GM21619 (cell line): ENCODE measurements around the gene ARHGAP29.
"Not testable (repeated sequence)": the region's sequence is repeated elsewhere in the genome, so short reads cannot be mapped to it uniquely, and the experiment has no call there.

Experiments
- ATAC-seq: cut with Tn5 transposase; IDR thresholded peaks from one replicate; pipeline ENCODE4 v1.9.1; 2021; ENCODE audit not compliant: unreplicated experiment

ARHGAP29 gene

DNA sequence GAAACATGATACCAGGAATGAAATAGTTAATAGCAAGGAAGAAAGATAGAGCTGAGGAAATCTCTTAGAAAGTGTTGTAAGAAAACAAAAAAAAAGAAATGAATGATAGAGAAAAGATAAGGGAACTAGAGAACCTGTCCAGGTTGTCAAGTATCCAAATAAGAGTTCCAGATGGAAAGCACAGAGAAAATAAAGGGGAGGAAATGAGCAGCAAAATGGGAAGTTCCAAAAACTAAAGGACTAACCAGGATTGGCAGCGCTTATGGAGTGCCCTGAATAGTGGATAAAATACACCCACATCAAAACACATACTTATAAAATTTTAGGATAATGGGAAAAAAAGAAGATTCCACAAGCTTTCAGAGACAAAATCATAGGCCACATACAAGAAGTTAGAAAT lies 55.2 kb downstream of the ARHGAP29 start:
- ATAC-seq, result no peak

GRCh38 chr1:94180650-94181049 lies 56.7 kb downstream of the ARHGAP29 start:
- no peak for ATAC-seq

- ATAC-seq, result no peak
Observed at GRCh38 chr1:94178901-94179300, 58.5 kb downstream of the ARHGAP29 start.

- ATAC-seq, result no peak
Observed at GRCh38 chr1:94169126-94169525, 68.3 kb downstream of the ARHGAP29 start.

DNA sequence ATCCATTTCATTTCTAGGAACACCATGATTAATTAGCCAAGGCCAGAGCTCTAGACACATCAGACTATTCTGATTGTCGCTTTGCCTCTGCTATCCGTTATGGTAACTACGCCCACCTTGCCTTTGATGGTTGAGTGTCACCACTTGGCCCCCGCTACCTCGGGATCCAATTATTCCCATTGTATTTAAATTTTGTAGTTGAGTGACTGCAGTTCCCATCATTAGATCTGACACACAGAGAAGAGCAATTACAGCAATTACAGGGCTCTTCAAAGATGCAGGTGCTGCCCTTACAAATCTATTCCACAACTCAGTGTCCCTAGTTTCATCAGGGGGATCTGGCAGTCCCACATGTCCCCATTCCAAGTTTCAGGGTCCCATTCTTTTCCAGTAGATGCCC lies 71.5 kb downstream of the ARHGAP29 start:
- ATAC-seq, result no peak

- ATAC-seq, result not testable (repeated sequence)
Observed at GRCh38 chr1:94164885-94165284, 72.5 kb downstream of the ARHGAP29 start.

- not testable (repeated sequence) for ATAC-seq
Observed at GRCh38 chr1:94164121-94164520, 73.3 kb downstream of the ARHGAP29 start.

GRCh38 chr1:94163249-94163648 lies 74.1 kb downstream of the ARHGAP29 start:
- not testable (repeated sequence) for ATAC-seq

DNA sequence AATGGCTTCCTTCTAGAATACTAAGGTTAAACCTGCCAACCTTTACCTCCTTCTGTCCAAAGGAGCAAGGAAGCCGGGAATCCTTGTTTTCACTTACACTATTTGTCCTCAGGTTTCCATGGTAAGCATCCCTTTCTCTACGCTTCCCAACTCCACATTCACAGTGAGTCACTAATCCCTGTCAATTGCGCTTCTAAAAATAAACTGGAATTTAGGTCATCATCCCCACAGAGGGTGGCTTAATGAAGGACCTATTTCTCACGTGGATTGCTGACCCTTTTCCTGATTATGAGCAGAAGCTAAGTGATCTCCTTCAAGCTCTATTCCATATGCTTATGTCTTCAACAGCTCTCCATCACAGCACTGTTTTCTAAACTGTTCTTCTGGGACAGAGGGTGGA lies 76.6 kb downstream of the ARHGAP29 start:
- ATAC-seq, result no peak

GRCh38 chr1:94156096-94156625 lies 81.2 kb downstream of the ARHGAP29 start:
- ATAC-seq, result no peak

GRCh38 chr1:94154989-94155388 lies 82.4 kb downstream of the ARHGAP29 start:
- ATAC-seq, result no peak

DNA sequence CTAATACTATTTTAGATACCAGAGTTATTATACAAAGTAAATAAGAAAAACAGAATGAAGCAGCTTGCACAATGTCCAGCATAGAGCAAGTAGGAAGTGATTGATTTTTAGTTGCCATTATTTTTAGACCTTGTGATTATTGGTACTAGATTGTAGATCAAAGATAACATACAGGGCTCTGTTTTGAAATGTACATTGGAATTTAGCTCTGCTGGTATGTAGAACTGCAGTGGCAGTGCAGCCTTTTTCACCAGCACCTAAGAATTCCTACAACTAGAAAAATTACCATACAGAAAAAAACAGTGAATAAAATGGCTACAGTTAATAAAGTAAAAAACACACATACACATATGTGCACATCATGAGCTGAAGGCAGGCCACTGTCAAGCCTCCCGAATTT lies 84.3 kb downstream of the ARHGAP29 start:
- no peak for ATAC-seq

DNA sequence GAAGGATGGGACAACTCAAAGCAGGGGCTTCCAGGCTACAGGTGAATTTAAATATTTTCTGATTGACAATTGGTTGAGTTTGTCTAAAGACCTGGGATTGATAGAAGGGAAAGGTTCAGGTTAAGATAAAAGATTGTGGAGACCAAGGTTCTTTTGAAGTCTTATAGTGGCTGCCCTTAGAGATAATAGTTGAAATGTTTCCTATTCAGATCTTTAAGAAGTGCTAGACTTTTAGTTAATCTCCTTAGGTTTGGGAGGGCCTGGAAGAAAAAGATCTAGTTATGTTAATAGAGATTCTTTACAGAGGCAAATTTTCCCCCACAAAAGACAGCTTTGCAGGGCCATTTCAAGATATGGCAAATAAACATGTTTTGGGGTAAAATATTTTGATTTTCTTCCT lies 88.2 kb downstream of the ARHGAP29 start:
- not testable (repeated sequence) for ATAC-seq

DNA sequence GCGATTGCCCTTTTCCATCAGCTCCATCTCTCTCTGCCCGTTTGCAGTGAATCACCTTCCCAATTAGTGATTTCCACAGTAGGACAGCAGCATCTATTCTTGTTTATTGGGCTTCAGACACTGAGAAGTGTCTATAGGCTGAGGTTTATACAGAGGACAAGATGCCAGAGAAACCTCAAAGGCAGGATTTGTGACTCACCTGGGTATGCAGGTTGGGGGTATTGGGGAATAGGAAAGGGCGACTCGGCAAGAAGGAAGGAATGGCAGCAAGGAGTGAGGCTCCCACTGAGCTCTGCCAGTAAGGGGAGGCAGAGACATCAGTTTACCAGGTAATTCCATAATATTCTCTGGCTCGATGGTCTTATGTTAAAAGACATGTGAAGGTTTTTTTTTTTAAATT lies 91.1 kb downstream of the ARHGAP29 start:
- ATAC-seq, result no peak

DNA sequence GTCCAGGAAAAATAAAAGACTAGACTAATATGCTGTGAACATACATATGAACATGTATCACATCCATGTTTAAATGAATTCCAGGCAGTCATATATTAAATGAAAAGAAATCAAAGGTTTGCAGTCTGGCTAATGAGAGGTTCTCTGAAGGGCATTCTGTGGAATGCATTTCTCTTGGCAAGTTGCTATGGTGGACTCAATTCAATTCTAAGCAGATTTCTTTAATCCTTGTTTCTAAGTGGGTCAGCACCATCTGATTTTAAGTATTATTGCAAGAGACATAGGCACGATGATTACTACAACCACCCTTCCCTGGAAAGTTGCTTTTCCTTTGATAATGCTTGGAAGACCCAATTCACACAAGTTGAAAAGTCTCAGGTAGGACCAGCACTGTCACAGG lies 92.5 kb downstream of the ARHGAP29 start:
- no peak for ATAC-seq

DNA sequence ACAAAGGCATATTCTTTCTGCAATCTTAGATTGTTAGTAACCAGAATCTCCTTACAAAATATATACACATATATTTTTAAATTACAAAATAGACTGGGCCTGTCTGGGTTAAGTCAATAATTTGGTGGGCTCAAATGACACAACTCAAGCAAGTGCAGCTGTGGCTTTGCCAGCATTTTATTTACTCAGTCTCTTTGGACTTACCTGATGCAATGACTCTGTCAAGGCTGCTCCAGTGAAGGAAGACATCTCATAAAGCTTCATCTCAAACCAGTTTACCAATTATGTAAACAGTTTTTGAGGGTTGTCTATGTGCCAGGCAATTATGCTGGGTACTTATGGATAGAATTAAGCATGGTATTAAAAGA lies 93.6 kb downstream of the ARHGAP29 start:
- no peak for ATAC-seq

DNA sequence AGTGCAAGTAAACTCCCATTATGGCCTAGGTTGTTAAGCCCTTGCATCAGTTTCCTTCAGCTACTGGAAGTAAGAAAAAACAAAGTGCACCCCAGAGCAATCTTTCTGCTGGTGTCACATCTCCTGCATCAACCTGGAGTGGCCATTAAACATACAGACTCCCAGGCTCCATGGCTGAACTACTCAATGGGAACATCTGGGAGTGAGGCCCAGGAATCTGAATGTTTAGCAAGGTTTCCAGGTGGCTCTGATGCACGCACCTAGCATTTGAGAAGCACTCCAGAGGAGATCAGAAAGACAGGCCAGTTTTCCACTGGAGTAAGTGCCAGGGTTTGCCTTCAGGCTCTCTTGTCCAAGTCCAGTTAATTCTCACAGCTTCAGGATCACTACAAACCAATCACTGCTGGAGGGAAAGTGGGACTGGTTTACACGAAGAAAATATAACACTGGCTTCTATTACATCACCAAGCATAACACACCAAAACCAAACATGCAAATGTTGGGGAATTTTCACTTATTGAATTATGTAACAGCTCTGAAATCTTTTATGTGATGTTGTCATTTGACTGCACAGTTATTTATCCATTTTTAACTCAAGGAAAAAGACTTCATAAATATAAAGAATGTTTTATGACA lies 94.1 kb downstream of the ARHGAP29 start:
- no peak for ATAC-seq

DNA sequence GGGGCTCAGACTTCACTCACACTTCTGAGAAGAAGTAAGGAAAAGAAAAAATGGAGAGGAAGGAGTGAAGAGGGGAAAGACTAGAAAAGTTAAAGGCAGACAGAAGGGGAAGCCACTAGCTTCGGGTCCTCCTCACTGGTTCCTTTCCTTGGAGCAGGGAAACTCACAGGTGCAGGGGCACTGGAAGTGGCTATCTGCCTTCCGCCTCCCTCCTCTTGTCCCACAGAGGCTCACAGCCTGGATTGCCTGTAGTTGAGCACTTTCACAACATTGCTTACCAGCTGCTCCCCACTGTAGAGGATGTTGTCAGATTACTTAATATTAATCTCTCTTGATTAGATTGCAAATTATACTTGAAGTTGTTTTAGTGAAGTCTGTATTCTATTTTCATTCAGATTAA lies 94.8 kb downstream of the ARHGAP29 start:
- no peak for ATAC-seq

DNA sequence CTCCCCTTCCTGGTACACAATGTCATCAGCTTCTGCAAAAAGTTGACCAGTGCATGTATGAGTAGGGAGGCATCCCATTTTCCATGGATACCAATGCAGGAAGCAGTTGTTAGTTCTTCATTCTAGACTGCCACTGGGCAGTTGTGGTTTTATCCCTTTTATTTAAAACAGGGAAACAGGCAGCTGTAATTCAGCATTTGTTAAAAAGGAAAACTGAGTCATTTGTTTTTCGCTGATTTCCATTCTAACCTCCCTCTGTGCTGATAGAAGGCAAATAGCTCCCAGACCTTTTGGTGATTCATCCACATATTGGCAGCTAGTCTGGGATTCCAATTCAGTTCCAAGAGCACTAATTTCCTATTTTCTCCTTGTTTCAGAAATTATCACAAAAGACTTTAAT lies 95.4 kb downstream of the ARHGAP29 start:
- ATAC-seq, result no peak

GRCh38 chr1:94132111-94132510 lies 105.3 kb downstream of the ARHGAP29 start:
- no peak for ATAC-seq

- no peak for ATAC-seq
Observed at GRCh38 chr1:94130851-94131595, 106.4 kb downstream of the ARHGAP29 start.

- no peak for ATAC-seq
Observed at GRCh38 chr1:94126651-94127050, 110.7 kb downstream of the ARHGAP29 start.
